Measurements from ENCODE around the gene PTPN4.
"Not testable (repeated sequence)": the region's sequence is repeated elsewhere in the genome, so short reads cannot be mapped to it uniquely, and the experiment has no call there.

The PTPN4 gene

DNA sequence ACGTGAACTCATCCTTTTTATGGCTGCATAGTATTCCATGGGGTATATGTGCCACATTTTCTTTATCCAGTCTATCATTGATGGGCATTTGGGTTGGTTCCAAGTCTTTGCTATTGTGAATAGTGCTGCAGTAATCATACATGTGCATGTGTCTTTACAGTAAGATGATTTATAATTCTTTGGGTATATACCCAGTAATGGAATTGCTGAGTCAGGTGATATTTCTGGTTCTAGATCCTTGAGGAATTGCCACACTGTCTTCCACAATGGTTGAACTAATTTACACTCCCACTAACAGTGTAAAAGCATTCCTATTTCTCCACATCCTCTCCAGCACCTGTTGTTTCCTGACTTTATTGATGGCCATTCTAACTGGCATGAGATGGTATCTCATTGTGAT lies 262.8 kb downstream of the PTPN4 start:
- DNase-seq (ENCODE audit: low spot score): not testable (repeated sequence)

GRCh38 chr2:120026890-120027289 lies 267.2 kb downstream of the PTPN4 start:
- no peak for DNase-seq (ENCODE audit: low spot score)

DNA sequence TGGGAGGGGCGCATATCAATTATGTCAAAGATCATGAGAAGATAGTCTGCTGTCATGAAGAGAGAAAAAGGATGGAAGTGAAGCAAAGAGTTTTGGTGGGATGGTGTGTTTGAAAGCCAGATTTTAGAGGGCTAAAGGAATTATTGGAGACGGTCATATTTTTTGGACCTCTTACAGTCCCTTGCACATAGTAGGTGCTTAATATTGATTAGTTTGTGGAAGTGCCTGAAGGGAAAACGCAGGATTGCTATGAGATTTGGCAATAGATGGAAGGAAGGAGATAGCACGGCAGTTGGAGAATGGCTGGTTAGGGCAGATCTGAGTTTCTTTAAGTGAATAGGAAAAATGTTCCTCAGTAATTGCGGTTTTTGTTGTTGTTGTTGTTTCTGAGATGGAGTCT lies 269.1 kb downstream of the PTPN4 start:
- no peak for DNase-seq (ENCODE audit: low spot score)

GRCh38 chr2:120029672-120030640 lies 270.2 kb downstream of the PTPN4 start:
- DNase-seq (ENCODE audit: low spot score): no peak

- DNase-seq (ENCODE audit: low spot score): no peak
Measured at GRCh38 chr2:120032297-120032696, 272.6 kb downstream of the PTPN4 start.
